Upper lobe of right lung (tissue), 1 donor: Measurements from ENCODE around the gene PRXL2B. TPM values are rescaled to one million over a fixed set of nuclear protein-coding genes. Genes with fewer than 3 reads are reported as not detected.

Source experiments
- ATAC-seq: fragments of 200-7000 bp; cut with Tn5 transposase; one replicate; pipeline ENCODE4 v1.9.1; 2020; ENCODE audit warnings: mild to moderate bottlenecking, moderate library complexity
- DNase-seq: peaks from one replicate; pipeline ENCODE4 v3.0.0-alpha.2; 2020
- H3K27ac ChIP-seq: fragments of 200-600 bp; one replicate; pipeline ENCODE4 v1.8.0; 2022
- H3K27me3 ChIP-seq: fragments of 200-600 bp; one replicate; pipeline ENCODE4 v1.8.0; 2022; ENCODE audit warnings: mild to moderate bottlenecking
- H3K36me3 ChIP-seq: fragments of 200-600 bp; one replicate; pipeline ENCODE4 v1.8.0; 2022
- H3K4me1 ChIP-seq: fragments of 200-600 bp; one replicate; pipeline ENCODE4 v1.8.0; 2022
- H3K4me3 ChIP-seq: fragments of 200-600 bp; one replicate; pipeline ENCODE4 v1.8.0; 2022; ENCODE audit warnings: mild to moderate bottlenecking
- H3K9me3 ChIP-seq: fragments of 200-600 bp; one replicate; pipeline ENCODE4 v1.8.0; 2022
- intact Hi-C: fragments of 100-400 bp; cut with DNase I; formaldehyde crosslinking; loops from one replicate; pipeline ENCODE4 v1.11.0; 2022
- total RNA-seq: library from RNA; stranded (reverse); fragmentation: NEBNext Ultra II Directional; extraction: Animal tissue kit (Norgen Biotek cat#: 25700); gene quantifications from one replicate; pipeline ENCODE4 v1.2.1, GENCODE V29; 2021
- TF ChIP-seq, protein P1 (sequence below): fragments of 200-600 bp; IDR thresholded peaks from one replicate; pipeline ENCODE4 v1.8.0; 2022; ENCODE audit warnings: antibody characterized with exemption
- donor health status: DM: no; HTN: yes; CAD: no; lungs with severe emphysema.

PRXL2B gene
- total RNA-seq, 1 donor from 2014 or later: 25.9 TPM

GRCh38 chr1:2602311-2602835 is 15.8 kb downstream of the PRXL2B start:
- intact Hi-C loops: no loop called here
- DNase-seq (peak; percentile 41), ATAC-seq (no peak)
- Histone ChIP-seq H3K4me3 (no peak overlapping the region), H3K4me1 (no peaks in the 10 kb centered on the region), H3K9me3 (no peaks in the 10 kb centered on the region), H3K27me3 (peaks cover 9% of the 10 kb centered on the region), H3K27ac (no peak overlapping the region), H3K36me3 (no peaks in the 10 kb centered on the region)
- TF ChIP-seq, protein P1, sequence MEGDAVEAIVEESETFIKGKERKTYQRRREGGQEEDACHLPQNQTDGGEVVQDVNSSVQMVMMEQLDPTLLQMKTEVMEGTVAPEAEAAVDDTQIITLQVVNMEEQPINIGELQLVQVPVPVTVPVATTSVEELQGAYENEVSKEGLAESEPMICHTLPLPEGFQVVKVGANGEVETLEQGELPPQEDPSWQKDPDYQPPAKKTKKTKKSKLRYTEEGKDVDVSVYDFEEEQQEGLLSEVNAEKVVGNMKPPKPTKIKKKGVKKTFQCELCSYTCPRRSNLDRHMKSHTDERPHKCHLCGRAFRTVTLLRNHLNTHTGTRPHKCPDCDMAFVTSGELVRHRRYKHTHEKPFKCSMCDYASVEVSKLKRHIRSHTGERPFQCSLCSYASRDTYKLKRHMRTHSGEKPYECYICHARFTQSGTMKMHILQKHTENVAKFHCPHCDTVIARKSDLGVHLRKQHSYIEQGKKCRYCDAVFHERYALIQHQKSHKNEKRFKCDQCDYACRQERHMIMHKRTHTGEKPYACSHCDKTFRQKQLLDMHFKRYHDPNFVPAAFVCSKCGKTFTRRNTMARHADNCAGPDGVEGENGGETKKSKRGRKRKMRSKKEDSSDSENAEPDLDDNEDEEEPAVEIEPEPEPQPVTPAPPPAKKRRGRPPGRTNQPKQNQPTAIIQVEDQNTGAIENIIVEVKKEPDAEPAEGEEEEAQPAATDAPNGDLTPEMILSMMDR: no peak

DNA sequence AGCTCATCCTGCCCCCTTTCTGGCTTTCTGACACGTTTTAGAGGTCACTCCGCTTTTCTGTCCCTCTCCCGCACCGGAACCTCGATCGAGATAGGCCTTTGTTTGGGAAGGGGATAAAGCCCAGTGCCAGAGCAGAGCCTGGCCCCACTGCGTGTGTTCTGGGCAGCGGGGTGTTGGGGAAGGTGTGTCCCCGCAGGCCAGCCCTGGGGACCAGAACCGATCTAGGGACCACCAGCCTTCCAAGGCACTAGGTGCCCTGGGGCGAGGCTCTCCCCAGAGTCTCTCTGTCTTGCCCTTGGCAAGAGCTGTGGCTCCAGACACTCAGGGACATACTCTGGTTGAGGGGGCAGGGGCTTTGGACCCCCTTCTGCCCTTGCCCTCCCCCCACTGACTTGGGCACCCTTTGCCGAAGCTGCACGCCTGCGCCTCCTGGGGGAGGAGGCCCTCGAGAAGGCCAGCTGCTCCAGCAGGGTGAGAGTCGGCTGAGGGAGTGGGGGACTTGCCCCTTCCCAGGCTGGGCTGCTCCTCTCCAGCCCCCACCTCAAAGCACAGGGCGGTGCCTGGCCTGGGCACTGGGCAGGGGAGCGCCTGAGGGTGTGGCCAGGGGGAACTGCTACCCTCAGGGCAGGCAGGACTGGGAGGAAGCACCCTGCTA is 16.4 kb downstream of the PRXL2B start:
- Histone ChIP-seq H3K36me3 (no peaks in the 10 kb centered on the region), H3K4me1 (no peaks in the 10 kb centered on the region), H3K27ac (no peak overlapping the region), H3K9me3 (no peaks in the 10 kb centered on the region), H3K27me3 (peaks cover 9% of the 10 kb centered on the region), H3K4me3 (no peak overlapping the region)
- peak; percentile 46 for DNase-seq
- TF ChIP-seq, protein P1: no peak
- no peak for ATAC-seq
- intact Hi-C loops: no loop called here

DNA sequence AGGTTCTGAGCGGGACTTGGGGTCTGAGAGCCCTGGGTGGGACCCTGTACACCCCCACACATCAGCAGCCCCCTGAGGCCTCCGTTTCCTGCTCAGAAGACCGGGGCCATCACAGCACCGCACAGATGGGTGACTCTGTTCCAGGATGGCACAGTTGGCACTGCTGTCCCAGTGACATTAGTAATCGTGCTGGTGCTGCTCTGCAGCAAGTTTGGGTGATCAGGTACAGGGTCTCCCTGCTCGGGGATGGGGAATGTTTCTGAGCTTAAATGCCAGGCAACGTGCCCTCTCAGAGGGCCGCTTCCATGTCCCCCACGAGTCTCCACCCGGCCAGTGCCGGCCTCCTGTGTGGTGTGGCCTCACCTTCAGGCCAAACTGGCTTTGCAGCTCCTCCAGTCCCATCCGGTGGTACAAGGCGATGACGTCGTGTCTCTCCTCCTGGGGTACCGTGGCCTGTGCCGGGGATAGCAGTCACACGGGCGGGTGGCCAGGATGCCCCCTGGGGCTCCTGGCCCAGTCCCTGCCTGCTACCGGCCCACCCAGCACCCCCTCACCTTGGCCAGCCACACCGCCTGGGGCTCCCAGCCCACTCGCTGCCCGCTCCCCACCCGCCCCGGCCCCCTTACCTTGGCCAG is 17.1 kb downstream of the PRXL2B start:
- peaks cover 9% of the 10 kb centered on the region for H3K27me3 ChIP-seq
- no peaks in the 10 kb centered on the region for H3K9me3 ChIP-seq
- ATAC-seq (no peak), DNase-seq (peak; percentile 46)
- intact Hi-C loops: no loop called here
- no peak overlapping the region for H3K27ac ChIP-seq
- no peak overlapping the region for H3K4me3 ChIP-seq
- H3K36me3 ChIP-seq: no peaks in the 10 kb centered on the region
- TF ChIP-seq, protein P1: no peak
- no peaks in the 10 kb centered on the region for H3K4me1 ChIP-seq

GRCh38 chr1:2604156-2604843 is 17.7 kb downstream of the PRXL2B start:
- peak; percentile 56 for DNase-seq

GRCh38 chr1:2604844-2605508 is 18.4 kb downstream of the PRXL2B start:
- no peak for ATAC-seq
- peak; percentile 56 for DNase-seq
- H3K27me3 ChIP-seq: peaks cover 9% of the 10 kb centered on the region

More at GRCh38 chr1:2604156-2604843, 17.7 kb downstream of the PRXL2B start:
- no peaks in the 10 kb centered on the region for H3K36me3 ChIP-seq
- H3K4me1 ChIP-seq: no peaks in the 10 kb centered on the region
- TF ChIP-seq, protein P1: no peak
- H3K27ac ChIP-seq: no peak overlapping the region
- intact Hi-C loops: no loop called here
- ATAC-seq: no peak
- H3K4me3 ChIP-seq: no peak overlapping the region
- peaks cover 9% of the 10 kb centered on the region for H3K27me3 ChIP-seq
- no peaks in the 10 kb centered on the region for H3K9me3 ChIP-seq

More at GRCh38 chr1:2604844-2605508, 18.4 kb downstream of the PRXL2B start:
- Histone ChIP-seq H3K36me3 (no peaks in the 10 kb centered on the region), H3K4me3 (no peak overlapping the region), H3K4me1 (no peaks in the 10 kb centered on the region), H3K9me3 (no peaks in the 10 kb centered on the region), H3K27ac (no peak overlapping the region)
- intact Hi-C loops: no loop called here
- TF ChIP-seq, protein P1: no peak
